C4-2B (cell line): ENCODE data around the gene PCNX1.
"Not testable (repeated sequence)": the region's sequence is repeated elsewhere in the genome, so short reads cannot be mapped to it uniquely, and the experiment has no call there.

Experiments
- H3K27ac ChIP-seq: fragments of 450-650 bp; 2 replicates; pipeline ENCODE4 v1.5.1; 2017
- CTCF ChIP-seq: fragments of 450-650 bp; conservative IDR thresholded peaks from 2 replicates; pipeline ENCODE4 v1.5.1; 2017; ENCODE audit warnings: mild to moderate bottlenecking
- ZFX ChIP-seq: fragments of 450-650 bp; IDR thresholded peaks from 2 replicates; pipeline ENCODE4 v1.6.1; 2017

The PCNX1 gene

GRCh38 chr14:70873627-70874026, 33.6 kb upstream of the PCNX1 start:
- H3K27ac ChIP-seq, result no peak overlapping the region
- no peak for TF ChIP-seq ZFX

- not testable (repeated sequence) for H3K27ac ChIP-seq
Measured at GRCh38 chr14:70875811-70876460, 31.3 kb upstream of the PCNX1 start.

DNA sequence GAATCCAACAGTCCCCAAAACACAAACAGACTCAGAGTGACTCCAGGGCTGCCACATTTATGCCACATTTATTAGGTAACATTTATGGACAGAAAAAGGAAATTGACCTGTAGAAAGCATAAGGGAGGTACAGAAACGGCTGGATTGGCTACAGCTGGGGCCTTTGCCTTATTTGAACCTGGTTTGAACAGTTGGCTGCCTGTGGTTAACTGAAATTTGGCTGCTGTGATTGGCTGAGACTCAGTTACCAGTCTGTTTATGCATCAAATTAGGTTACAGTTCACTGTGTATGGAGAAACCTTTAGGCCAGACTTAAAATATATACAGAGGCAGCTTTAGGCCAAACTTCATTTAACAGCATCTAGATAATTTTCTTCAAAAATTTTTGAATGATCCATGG, 27.8 kb upstream of the PCNX1 start:
- no peak for TF ChIP-seq CTCF
- no peak for TF ChIP-seq ZFX
- H3K27ac ChIP-seq, result no peak overlapping the region

- H3K27ac ChIP-seq, result not testable (repeated sequence)
Measured at GRCh38 chr14:70880888-70881287, 26.4 kb upstream of the PCNX1 start.

DNA sequence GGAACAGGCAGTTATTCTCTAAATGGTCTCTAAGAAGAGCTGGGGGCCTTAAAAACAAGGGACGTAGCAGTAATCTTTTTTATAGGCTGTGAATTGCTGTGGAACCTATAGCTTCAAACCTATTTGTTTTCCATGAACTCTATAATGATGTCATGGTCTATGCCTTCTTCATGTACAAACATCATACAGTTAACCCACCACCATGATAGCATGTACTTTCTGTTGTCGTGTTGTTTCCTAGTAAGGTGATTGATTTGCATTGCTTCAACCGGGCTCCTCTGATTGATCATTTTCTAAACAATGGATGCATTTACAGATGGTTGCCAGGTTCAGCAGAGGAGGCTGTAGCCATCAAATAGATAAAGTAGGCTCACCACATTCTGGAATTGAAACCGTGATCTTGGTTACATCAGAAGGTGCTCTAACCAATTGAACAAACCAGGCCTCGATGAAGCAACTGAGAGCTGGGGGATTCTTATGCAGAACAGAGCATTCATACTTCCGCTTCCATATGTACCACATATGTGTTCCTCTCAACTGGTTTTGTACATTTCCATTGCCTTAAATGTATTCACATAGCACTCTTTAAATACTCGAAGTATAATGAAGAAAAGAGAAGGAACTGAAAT, 25.6 kb upstream of the PCNX1 start:
- TF ChIP-seq ZFX (no peak), CTCF (no peak)
- no peak overlapping the region for H3K27ac ChIP-seq

DNA sequence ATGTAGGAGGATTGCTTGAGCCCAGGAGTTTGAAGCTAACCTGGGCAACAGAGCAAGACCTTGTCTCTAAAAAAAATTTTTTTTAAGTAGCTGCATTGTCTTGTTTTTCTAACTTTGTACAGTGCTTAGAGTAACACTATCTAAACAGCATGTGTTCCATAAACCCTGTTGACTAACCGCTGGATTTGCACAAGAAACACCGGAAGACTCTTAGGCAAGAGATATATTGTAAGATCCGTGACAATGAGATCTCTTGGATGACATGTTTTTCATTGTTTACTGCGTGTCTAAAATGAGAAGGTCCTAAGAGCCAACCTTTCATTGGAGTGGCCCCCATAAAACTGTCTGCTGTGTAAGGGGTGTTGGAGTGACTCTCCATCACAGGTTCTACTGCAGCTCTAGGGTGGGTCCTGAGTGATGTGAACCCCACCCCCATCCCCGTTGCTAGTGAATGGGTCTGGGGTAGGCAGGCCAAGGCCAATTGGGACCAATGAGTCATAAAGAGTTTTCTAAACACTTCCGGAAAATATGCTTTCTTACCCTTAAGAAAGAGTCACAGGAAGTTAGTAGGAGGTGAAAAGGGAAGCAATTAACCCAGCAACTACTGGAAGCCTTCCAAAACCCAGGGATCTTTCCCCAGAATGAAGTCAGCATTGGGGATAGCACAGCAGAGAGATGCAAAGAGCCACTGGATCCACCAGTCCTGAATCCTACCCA, 24.3 kb upstream of the PCNX1 start:
- TF ChIP-seq ZFX, result no peak
- no peak for TF ChIP-seq CTCF
- no peak overlapping the region for H3K27ac ChIP-seq

GRCh38 chr14:70884595-70885342, 22.5 kb upstream of the PCNX1 start:
- H3K27ac ChIP-seq, result no peak overlapping the region
- TF ChIP-seq CTCF (no peak), ZFX (no peak)

DNA sequence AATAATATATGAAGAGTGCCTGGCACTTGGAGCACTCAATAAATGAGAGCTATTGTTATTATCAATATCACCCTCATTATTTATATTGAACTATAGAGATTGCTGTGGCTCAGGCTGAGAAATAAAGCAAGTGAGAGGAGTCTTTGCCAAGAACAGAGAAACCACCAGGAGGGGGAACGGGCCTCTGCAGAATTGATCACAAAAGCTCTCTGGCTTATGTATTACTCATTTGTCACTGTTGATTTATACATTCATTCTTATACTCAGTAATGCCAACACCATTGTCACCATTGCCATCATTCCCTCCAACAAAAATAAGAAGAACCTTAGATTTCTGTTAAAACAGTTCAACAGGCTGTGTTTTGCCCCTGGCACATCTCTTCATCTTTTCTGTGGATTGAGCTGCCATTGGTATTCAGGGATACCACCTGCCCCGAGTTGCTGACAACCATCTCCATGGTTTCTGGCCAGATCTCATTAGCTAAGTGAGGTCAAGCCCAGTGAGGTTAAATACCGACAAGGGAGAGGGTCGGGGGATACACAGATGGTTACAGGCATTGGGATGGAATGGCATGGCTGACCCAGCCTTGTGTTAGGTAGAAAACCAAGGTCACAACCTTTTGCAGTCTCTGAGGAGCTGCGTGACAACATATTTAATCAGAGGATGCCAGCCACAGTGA, 21.8 kb upstream of the PCNX1 start:
- TF ChIP-seq CTCF (no peak), ZFX (no peak)
- no peak overlapping the region for H3K27ac ChIP-seq
